H1 (cell line): ENCODE measurements around the gene NRM.

ENCODE experiments used
- YY1 ChIP-seq: IDR thresholded peaks from 2 replicates; pipeline ENCODE4 v1.6.1; 2011; ENCODE audit warnings: low read depth, mild to moderate bottlenecking, low read length
- TF ChIP-seq, protein P1 (sequence below), 3 experiments: IDR thresholded peaks; 1 replicate in 2 of 3; 2 replicates in 1 of 3; pipeline versions ENCODE4 v1.5.1 to v1.6.1; 2011; ENCODE audit warnings: low read length in 3 of 3, mild to moderate bottlenecking in 3 of 3, inconsistent platforms in 2 of 3, low read depth in 1 of 3, moderate library complexity in 1 of 3; ENCODE audit not compliant: insufficient read depth in 1 of 3; ENCODE audit errors: control extremely low read depth in 1 of 3

GRCh38 chr6:30687659-30688431 lies 2.9 kb downstream of the NRM start:
- TF ChIP-seq YY1 = no peak
- TF ChIP-seq, protein P1, sequence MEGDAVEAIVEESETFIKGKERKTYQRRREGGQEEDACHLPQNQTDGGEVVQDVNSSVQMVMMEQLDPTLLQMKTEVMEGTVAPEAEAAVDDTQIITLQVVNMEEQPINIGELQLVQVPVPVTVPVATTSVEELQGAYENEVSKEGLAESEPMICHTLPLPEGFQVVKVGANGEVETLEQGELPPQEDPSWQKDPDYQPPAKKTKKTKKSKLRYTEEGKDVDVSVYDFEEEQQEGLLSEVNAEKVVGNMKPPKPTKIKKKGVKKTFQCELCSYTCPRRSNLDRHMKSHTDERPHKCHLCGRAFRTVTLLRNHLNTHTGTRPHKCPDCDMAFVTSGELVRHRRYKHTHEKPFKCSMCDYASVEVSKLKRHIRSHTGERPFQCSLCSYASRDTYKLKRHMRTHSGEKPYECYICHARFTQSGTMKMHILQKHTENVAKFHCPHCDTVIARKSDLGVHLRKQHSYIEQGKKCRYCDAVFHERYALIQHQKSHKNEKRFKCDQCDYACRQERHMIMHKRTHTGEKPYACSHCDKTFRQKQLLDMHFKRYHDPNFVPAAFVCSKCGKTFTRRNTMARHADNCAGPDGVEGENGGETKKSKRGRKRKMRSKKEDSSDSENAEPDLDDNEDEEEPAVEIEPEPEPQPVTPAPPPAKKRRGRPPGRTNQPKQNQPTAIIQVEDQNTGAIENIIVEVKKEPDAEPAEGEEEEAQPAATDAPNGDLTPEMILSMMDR (IDR thresholded peaks at IDR 0.05; ENCODE audit: control extremely low read depth in 1 of 3, insufficient read depth in 1 of 3, low read depth in 1 of 3, low read length in 3 of 3) = peak in 1 of 3 experiments; percentile 23; a peak in 1 of 4 replicates
